LNCaP clone FGC (cell line): Measurements from ENCODE around the gene DHRS12.

Experiments used
- DNase-seq: peaks from one replicate; pipeline ENCODE4 v3.0.0-alpha.2; 2011; ENCODE audit warnings: low read depth
- H3K4me3 ChIP-seq: 2 replicates; pipeline ENCODE4 v1.5.1; 2011; ENCODE audit warnings: mild to moderate bottlenecking, low read depth, low read length, control low read depth
- TF ChIP-seq, protein P1 (sequence below): IDR thresholded peaks from 2 replicates; pipeline ENCODE4 v1.5.1; 2012; ENCODE audit warnings: mild to moderate bottlenecking; ENCODE audit not compliant: control insufficient read depth, insufficient read depth; ENCODE audit errors: extremely low read depth

The DHRS12 gene

DNA sequence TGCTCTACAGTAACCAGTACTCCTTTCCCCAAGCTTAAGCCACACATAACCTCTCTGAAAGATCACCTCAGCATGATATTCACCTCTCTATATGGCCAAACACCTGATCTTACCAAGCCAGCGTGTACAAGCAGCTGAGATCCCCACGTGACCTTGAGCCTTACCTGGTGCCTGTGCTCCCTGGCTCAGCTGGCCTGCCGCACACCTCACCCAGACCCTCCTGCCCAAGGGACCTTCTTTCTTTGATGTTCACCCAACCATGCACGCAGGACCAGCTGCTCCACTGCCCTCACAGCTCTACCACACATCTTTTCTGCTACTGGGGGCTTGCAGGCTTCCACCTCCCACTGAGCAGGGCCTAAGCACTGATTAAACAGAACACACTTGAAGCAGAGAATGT is 9.0 kb downstream of the DHRS12 start:
- H3K4me3 ChIP-seq, result no peak overlapping the region
- DNase-seq, result no peak
- TF ChIP-seq, protein P1, sequence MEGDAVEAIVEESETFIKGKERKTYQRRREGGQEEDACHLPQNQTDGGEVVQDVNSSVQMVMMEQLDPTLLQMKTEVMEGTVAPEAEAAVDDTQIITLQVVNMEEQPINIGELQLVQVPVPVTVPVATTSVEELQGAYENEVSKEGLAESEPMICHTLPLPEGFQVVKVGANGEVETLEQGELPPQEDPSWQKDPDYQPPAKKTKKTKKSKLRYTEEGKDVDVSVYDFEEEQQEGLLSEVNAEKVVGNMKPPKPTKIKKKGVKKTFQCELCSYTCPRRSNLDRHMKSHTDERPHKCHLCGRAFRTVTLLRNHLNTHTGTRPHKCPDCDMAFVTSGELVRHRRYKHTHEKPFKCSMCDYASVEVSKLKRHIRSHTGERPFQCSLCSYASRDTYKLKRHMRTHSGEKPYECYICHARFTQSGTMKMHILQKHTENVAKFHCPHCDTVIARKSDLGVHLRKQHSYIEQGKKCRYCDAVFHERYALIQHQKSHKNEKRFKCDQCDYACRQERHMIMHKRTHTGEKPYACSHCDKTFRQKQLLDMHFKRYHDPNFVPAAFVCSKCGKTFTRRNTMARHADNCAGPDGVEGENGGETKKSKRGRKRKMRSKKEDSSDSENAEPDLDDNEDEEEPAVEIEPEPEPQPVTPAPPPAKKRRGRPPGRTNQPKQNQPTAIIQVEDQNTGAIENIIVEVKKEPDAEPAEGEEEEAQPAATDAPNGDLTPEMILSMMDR, result no peak

DNA sequence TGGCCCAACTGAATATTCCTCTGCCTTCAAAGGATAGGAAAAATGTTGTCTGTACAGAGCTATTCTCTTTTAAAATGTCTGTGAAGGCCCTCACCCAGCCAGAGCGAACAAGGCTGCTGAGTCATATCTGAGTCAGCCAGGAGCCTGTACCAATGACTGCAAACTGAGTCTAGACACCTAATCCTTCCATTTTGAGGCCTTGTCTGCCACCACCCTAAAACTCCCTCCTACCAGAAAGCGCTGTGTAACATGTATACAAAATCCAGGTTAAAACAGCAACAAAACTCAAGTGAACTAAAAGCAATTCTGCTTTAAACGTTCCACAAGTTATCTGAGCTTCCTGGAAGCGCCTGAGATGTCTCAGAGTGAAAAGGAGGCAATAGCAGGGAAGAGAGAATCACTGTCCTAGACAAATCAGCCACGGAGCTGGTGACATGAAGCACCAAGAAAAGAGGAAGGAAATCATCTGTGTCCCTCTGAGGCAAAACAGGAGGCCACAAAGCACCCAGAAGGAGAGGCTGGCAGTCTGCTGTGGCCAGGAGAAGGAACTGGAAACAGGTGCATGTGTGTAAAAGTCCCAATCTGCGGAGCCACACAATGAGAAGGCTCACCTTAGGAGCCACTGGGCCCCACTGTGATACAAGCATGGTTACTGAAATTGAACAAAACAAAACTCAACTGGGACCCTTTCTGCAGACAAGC is 10.2 kb downstream of the DHRS12 start:
- TF ChIP-seq, protein P1, result no peak
- no peak for DNase-seq
- H3K4me3 ChIP-seq, result no peak overlapping the region

DNA sequence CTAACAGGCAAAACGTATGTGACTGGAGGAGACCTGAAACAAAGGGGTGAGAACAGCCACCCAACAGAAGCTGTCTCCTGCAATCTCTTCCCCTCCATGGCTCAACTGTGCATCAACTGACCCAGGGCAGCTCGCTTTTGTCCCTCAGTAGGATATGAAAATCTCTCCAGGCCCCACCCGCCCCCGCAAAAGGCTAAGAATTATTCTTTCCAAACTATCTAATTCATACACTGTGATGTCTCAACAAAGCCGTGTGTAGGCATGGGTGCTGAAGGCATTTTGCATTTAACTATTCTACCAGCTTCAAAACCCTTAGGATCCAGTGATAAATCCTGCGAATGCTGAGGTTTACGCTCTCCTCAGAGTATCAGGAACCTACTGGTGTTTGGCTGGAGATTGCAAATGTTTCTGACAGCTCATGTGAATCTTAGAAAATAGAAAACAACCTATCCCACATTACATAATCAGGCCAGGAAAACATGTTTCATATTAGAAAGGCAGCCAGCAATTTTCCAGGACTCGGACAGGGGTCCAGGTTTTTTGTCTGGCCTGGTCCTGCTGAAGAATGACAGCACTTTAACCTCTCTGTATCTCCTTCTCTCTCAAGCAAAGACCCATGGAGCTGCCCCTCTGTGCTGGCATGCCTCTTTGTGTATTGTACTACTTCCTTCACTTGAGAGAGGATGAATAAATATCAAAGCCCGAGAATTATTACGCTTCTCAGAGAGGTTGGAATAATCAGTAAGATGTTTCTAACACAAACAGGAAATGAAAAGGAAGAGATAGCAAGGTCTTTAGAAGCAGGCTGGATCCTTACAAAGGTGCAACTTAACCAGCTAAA is 17.3 kb downstream of the DHRS12 start:
- H3K4me3 ChIP-seq, result no peak overlapping the region
- DNase-seq, result no peak
- TF ChIP-seq, protein P1, result no peak

DNA sequence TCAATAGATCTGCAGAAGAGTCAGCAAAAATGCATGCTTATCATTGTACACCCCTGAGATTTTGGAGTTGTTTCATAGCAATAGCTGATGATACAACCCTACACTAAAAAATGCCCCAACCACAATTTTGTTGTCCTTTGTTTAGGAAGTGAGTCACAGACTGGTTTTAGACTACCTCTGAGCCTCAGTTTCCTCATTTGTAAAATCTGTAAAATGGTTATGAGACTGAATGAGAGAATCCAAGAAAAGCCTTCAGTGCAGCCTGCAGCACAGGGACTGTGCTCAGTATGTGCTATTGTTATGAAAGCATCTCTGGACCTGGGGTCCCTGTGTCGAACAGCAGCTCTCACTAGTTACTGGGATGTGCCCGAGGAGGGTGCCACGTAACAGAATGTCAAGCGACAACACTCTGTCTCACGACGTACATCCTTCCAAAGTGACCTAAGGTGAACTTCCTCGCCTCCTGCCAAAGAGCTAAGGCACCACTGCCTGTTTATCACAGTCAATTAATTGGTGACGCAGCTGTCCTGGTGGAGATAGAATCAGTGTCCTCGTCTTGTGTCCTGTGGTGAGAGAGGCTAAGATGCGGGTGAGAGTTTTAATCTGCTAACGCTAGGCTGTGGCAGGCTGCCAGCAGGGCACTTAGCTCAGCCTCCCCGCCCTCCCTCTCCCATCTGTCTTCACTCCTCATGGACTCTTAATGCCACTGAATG is 18.1 kb downstream of the DHRS12 start:
- TF ChIP-seq, protein P1, result no peak
- peak; percentile 58 for DNase-seq
- no peak overlapping the region for H3K4me3 ChIP-seq

DNA sequence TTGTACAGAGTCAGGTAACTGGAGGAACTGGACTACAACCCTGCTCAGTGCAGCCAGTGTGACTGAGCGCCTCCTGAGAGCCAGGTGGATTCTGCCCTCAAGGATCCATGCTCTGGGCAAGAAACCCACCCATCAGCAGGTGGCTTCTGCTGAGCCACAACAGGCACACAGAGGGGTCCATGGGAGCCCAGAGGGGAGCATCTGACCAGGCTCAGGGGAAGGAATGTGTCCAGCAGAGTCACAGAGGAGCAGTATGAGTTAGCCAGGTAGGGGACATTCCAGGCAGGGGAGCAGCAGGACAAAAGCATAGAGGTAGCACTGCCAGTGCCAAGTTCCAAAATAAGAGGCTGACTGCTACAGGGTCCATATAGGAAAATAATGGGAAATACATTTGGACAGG is 19.9 kb downstream of the DHRS12 start:
- DNase-seq, result no peak
- TF ChIP-seq, protein P1, result no peak
- no peak overlapping the region for H3K4me3 ChIP-seq

DNA sequence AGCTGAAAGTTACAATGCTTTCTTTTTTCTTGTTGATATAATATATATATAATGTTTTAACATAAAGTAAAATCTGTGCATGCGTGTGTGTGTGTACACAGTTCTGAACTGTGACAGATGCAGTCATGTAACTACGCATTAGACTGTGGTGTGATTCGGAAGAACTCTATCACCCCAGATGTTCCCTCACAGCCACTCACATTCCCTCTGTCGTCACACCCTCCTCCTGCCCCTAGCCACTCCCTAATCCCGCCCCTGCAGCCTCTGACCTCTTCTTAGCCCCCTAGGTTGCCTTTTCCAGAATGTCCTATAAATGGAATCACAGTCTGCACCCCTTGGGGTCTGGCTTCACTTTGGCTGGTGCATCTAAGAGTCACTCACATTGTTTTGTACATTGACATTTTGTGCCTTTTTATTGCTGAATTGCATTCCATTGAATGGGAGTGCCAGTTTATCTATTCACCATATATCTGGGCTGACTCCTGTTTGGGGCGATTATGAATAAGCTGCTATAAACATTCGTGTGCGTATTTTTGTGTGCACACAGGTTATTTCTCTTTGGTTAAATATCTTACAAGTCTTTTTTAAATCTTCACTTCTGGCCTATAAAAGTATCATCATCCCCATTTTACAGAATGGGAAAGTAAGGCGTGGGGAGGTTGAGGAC is 20.4 kb downstream of the DHRS12 start:
- DNase-seq, result no peak
- TF ChIP-seq, protein P1, result no peak
- H3K4me3 ChIP-seq, result no peak overlapping the region
